Kidney tubule cell (primary cell): ENCODE measurements around the gene TCF15.
"Not testable (repeated sequence)": the region's sequence is repeated elsewhere in the genome, so short reads cannot be mapped to it uniquely, and the experiment has no call there.

ENCODE experiments used
- DNase-seq: peaks from one replicate; pipeline ENCODE4 v3.0.0-alpha.2; 2018; ENCODE audit warnings: low spot score

The TCF15 gene

GRCh38 chr20:578940-579690 is 31.0 kb downstream of the TCF15 start:
- not testable (repeated sequence) for DNase-seq

GRCh38 chr20:577167-577791 is 32.8 kb downstream of the TCF15 start:
- no peak for DNase-seq

GRCh38 chr20:576156-576555 is 34.0 kb downstream of the TCF15 start:
- no peak for DNase-seq

- DNase-seq = no peak
These were observed 34.9 kb downstream of the TCF15 start for GRCh38 chr20:575230-575629.

GRCh38 chr20:574297-574942 is 35.7 kb downstream of the TCF15 start:
- DNase-seq = no peak

GRCh38 chr20:573414-574296 is 36.5 kb downstream of the TCF15 start:
- DNase-seq = peak; percentile 28

GRCh38 chr20:572727-573126 is 37.4 kb downstream of the TCF15 start:
- no peak for DNase-seq

GRCh38 chr20:571754-572441 is 38.2 kb downstream of the TCF15 start:
- DNase-seq = no peak

GRCh38 chr20:568673-569415 is 41.3 kb downstream of the TCF15 start:
- DNase-seq = no peak

- peak; percentile 48 for DNase-seq
These were observed 41.9 kb downstream of the TCF15 start for GRCh38 chr20:568097-568652.

- DNase-seq = no peak
These were observed 45.9 kb downstream of the TCF15 start for GRCh38 chr20:564192-564591.

GRCh38 chr20:563187-563586 is 46.9 kb downstream of the TCF15 start:
- no peak for DNase-seq

GRCh38 chr20:562232-562897 is 47.7 kb downstream of the TCF15 start:
- no peak for DNase-seq

GRCh38 chr20:561437-562231 is 48.5 kb downstream of the TCF15 start:
- peak; percentile 64 for DNase-seq

- DNase-seq = no peak
These were observed 49.4 kb downstream of the TCF15 start for GRCh38 chr20:560680-561079.

- peak; percentile 33 for DNase-seq
These were observed 52.0 kb downstream of the TCF15 start for GRCh38 chr20:558117-558516.

GRCh38 chr20:556984-557383 is 53.1 kb downstream of the TCF15 start:
- DNase-seq = no peak

- peak; percentile 61 for DNase-seq
These were observed 54.1 kb downstream of the TCF15 start for GRCh38 chr20:555976-556385.
